ENCODE data around the gene AGPAT4. TPM values are rescaled to one million over a fixed set of nuclear protein-coding genes. Genes with fewer than 3 reads are reported as not detected.

The AGPAT4 gene
- total RNA-seq (7.7 and 10.6 TPM in 2 replicates), polyA plus RNA-seq (11.8 and 14.5 TPM in 2 replicates)

- 2% methylated on average over 16 of the region's 21 CpGs for WGBS (ENCODE audit: low lambda C conversion rate, missing lambda C conversion rate)
- H3K36me3 ChIP-seq (replicated peaks; ENCODE audit: insufficient read depth, low read depth) = no peaks in the 10 kb centered on the region
- no peaks in the 10 kb centered on the region for H3K9me2 ChIP-seq (replicated peaks; ENCODE audit: insufficient read depth)
- H2AFZ ChIP-seq = peak within 1 kb of the TSS; percentile 84
- H3K79me2 ChIP-seq = peaks cover 31% of the 10 kb centered on the region
- peak within 1 kb of the TSS; percentile 78 for H3K4me2 ChIP-seq
- peak within 1 kb of the TSS; percentile 43 for H3K4me3 ChIP-seq
- no peak for TF ChIP-seq EZH2phosphoT487 (IDR thresholded peaks at IDR 0.05; ENCODE audit: low read depth, severe bottlenecking, unreplicated experiment)
- TF ChIP-seq CTCF (IDR thresholded peaks at IDR 0.05; ENCODE audit: poor library complexity) = no peak
- H3K27ac ChIP-seq = peak within 1 kb of the TSS; percentile 73
- H3K4me1 ChIP-seq (ENCODE audit: insufficient read depth) = peaks cover 14% of the 10 kb centered on the region
- DNase-seq (ENCODE audit: low spot score) = peak; percentile 93
- H4K20me1 ChIP-seq (ENCODE audit: insufficient read depth, poor library complexity, severe bottlenecking) = no peaks in the 10 kb centered on the region
- no peaks in the 10 kb centered on the region for H3K9me3 ChIP-seq (ENCODE audit: low read depth)
- H3K27me3 ChIP-seq = no peaks in the 10 kb centered on the region
These were observed at the start of gene AGPAT4 for GRCh38 chr6:161273752-161274487. Gene AGPAT4 (minus strand): TSS chr6:161274061. CDS start chr6:161232213, 41,848 bp downstream.

GRCh38 chr6:161319231-161319630, 45.4 kb upstream of the AGPAT4 start:
- no peaks in the 10 kb centered on the region for H3K79me2 ChIP-seq
- H3K4me1 ChIP-seq (ENCODE audit: insufficient read depth) = no peaks in the 10 kb centered on the region
- H3K36me3 ChIP-seq (replicated peaks; ENCODE audit: insufficient read depth, low read depth) = no peaks in the 10 kb centered on the region
- no peak overlapping the region for H2AFZ ChIP-seq
- no peak overlapping the region for H3K4me3 ChIP-seq
- 69% methylated on average over 2 of the region's 2 CpGs for WGBS (ENCODE audit: low lambda C conversion rate, missing lambda C conversion rate)
- no peaks in the 10 kb centered on the region for H4K20me1 ChIP-seq (ENCODE audit: insufficient read depth, poor library complexity, severe bottlenecking)
- H3K4me2 ChIP-seq = no peak overlapping the region
- H3K9me3 ChIP-seq (ENCODE audit: low read depth) = no peaks in the 10 kb centered on the region
- no peaks in the 10 kb centered on the region for H3K27me3 ChIP-seq
- no peak for TF ChIP-seq CTCF (IDR thresholded peaks at IDR 0.05; ENCODE audit: poor library complexity)
- no peak for TF ChIP-seq EZH2phosphoT487 (IDR thresholded peaks at IDR 0.05; ENCODE audit: low read depth, severe bottlenecking, unreplicated experiment)
- TF ChIP-seq EZH2 (IDR thresholded peaks at IDR 0.05; ENCODE audit: borderline replicate concordance) = no peak
- no peaks in the 10 kb centered on the region for H3K9me2 ChIP-seq (replicated peaks; ENCODE audit: insufficient read depth)
- H3K27ac ChIP-seq = no peak overlapping the region
- no peak for DNase-seq (ENCODE audit: low spot score)

GRCh38 chr6:161318456-161318855, 44.6 kb upstream of the AGPAT4 start:
- H3K9me2 ChIP-seq (replicated peaks; ENCODE audit: insufficient read depth) = no peaks in the 10 kb centered on the region
- no peak for DNase-seq (ENCODE audit: low spot score)
- no peaks in the 10 kb centered on the region for H3K79me2 ChIP-seq
- H3K4me1 ChIP-seq (ENCODE audit: insufficient read depth) = no peaks in the 10 kb centered on the region
- H3K4me3 ChIP-seq = no peak overlapping the region
- H2AFZ ChIP-seq = no peak overlapping the region
- H3K4me2 ChIP-seq = no peak overlapping the region
- H3K36me3 ChIP-seq (replicated peaks; ENCODE audit: insufficient read depth, low read depth) = no peaks in the 10 kb centered on the region
- WGBS (ENCODE audit: low lambda C conversion rate, missing lambda C conversion rate) = 89% methylated on average over 6 of the region's 6 CpGs
- H3K27me3 ChIP-seq = no peaks in the 10 kb centered on the region
- H4K20me1 ChIP-seq (ENCODE audit: insufficient read depth, poor library complexity, severe bottlenecking) = no peaks in the 10 kb centered on the region
- H3K9me3 ChIP-seq (ENCODE audit: low read depth) = no peaks in the 10 kb centered on the region
- H3K27ac ChIP-seq = no peak overlapping the region
- TF ChIP-seq EZH2 (IDR thresholded peaks at IDR 0.05; ENCODE audit: borderline replicate concordance) (no peak), EZH2phosphoT487 (IDR thresholded peaks at IDR 0.05; ENCODE audit: low read depth, severe bottlenecking, unreplicated experiment) (no peak), CTCF (IDR thresholded peaks at IDR 0.05; ENCODE audit: poor library complexity) (no peak)

All from hepatocyte (in vitro differentiated cells).